DND-41 (cell line): ENCODE measurements around the gene SH3RF3.

Experiments
- EZH2 ChIP-seq: IDR thresholded peaks from 3 replicates; pipeline ENCODE4 v1.6.1; 2012; ENCODE audit warnings: borderline replicate concordance, low read depth, mild to moderate bottlenecking, moderate library complexity, low read length, inconsistent platforms; ENCODE audit not compliant: severe bottlenecking
- TF ChIP-seq, protein P1 (sequence below): IDR thresholded peaks from 2 replicates; pipeline ENCODE4 v1.5.1; 2012; ENCODE audit warnings: borderline replicate concordance, low read length, moderate library complexity, mild to moderate bottlenecking; ENCODE audit not compliant: poor library complexity, severe bottlenecking; ENCODE audit errors: extremely low read depth

DNA sequence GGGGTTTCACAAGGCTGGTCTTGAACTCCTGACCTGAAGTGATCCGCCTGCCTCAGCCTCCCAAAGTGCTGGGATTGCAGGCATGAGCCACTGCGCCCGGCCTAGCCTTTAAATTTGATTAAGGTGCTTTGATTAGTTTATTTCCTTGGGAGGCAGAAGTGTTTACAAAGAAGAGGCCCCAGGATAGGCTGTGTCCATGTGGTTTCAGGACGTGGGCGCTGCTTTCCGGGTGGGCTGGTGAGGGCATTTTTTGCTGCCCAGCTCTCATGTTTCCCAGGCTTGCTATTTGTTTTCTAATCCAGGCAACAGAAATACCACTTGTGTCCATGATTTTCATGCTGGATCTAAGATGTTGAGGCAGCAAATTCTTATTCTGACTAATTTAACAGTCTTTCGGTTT lies 124.2 kb downstream of the SH3RF3 start:
- TF ChIP-seq, protein P1, sequence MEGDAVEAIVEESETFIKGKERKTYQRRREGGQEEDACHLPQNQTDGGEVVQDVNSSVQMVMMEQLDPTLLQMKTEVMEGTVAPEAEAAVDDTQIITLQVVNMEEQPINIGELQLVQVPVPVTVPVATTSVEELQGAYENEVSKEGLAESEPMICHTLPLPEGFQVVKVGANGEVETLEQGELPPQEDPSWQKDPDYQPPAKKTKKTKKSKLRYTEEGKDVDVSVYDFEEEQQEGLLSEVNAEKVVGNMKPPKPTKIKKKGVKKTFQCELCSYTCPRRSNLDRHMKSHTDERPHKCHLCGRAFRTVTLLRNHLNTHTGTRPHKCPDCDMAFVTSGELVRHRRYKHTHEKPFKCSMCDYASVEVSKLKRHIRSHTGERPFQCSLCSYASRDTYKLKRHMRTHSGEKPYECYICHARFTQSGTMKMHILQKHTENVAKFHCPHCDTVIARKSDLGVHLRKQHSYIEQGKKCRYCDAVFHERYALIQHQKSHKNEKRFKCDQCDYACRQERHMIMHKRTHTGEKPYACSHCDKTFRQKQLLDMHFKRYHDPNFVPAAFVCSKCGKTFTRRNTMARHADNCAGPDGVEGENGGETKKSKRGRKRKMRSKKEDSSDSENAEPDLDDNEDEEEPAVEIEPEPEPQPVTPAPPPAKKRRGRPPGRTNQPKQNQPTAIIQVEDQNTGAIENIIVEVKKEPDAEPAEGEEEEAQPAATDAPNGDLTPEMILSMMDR, result no peak
- no peak for TF ChIP-seq EZH2
